ENCODE data around the gene RANBP10.

The RANBP10 gene

GRCh38 chr16:67774457-67774853 is 31.9 kb downstream of the RANBP10 start:
- Histone ChIP-seq H3K4me3 (ENCODE audit: low read depth, low read length) (no peak overlapping the region), H3K4me1 (ENCODE audit: control insufficient read depth, insufficient read depth, low read length) (0 out of 2 replicates have a peak, but pooled peaks cover 4% of the 10 kb centered on the region), H3K9ac (ENCODE audit: low read length) (no peak overlapping the region), H3K27me3 (ENCODE audit: control insufficient read depth, insufficient read depth, low read length) (no peaks in the 10 kb centered on the region), H3K27ac (ENCODE audit: low read depth, low read length) (no peak overlapping the region), H3K36me3 (ENCODE audit: control insufficient read depth, insufficient read depth, low read length) (peaks cover 4% of the 10 kb centered on the region; the same call in 1 of the 2 replicates), H3K9me3 (ENCODE audit: control insufficient read depth, insufficient read depth, low read depth, low read length) (no peaks in the 10 kb centered on the region)

GRCh38 chr16:67773569-67774456 is 32.5 kb downstream of the RANBP10 start:
- Histone ChIP-seq H3K9ac (ENCODE audit: low read length) (no peak overlapping the region), H3K4me3 (ENCODE audit: low read depth, low read length) (no peak overlapping the region), H3K27ac (ENCODE audit: low read depth, low read length) (no peak overlapping the region), H3K4me1 (ENCODE audit: control insufficient read depth, insufficient read depth, low read length) (0 out of 2 replicates have a peak, but pooled peaks cover 4% of the 10 kb centered on the region), H3K36me3 (ENCODE audit: control insufficient read depth, insufficient read depth, low read length) (peaks cover 4% of the 10 kb centered on the region; the same call in 1 of the 2 replicates), H3K9me3 (ENCODE audit: control insufficient read depth, insufficient read depth, low read depth, low read length) (no peaks in the 10 kb centered on the region), H3K27me3 (ENCODE audit: control insufficient read depth, insufficient read depth, low read length) (no peaks in the 10 kb centered on the region)

- no peak overlapping the region for H3K27ac ChIP-seq (ENCODE audit: low read depth, low read length)
- 0 out of 2 replicates have a peak, but pooled peaks cover 4% of the 10 kb centered on the region for H3K4me1 ChIP-seq (ENCODE audit: control insufficient read depth, insufficient read depth, low read length)
- H3K9me3 ChIP-seq (ENCODE audit: control insufficient read depth, insufficient read depth, low read depth, low read length) = no peaks in the 10 kb centered on the region
- H3K4me3 ChIP-seq (ENCODE audit: low read depth, low read length) = no peak overlapping the region
- peaks cover 4% of the 10 kb centered on the region; the same call in 1 of the 2 replicates for H3K36me3 ChIP-seq (ENCODE audit: control insufficient read depth, insufficient read depth, low read length)
- H3K27me3 ChIP-seq (ENCODE audit: control insufficient read depth, insufficient read depth, low read length) = no peaks in the 10 kb centered on the region
- H3K9ac ChIP-seq (ENCODE audit: low read length) = no peak overlapping the region
Observed at GRCh38 chr16:67773099-67773498, 33.3 kb downstream of the RANBP10 start.

- Histone ChIP-seq H3K9me3 (ENCODE audit: control insufficient read depth, insufficient read depth, low read depth, low read length) (no peaks in the 10 kb centered on the region), H3K27ac (ENCODE audit: low read depth, low read length) (no peak overlapping the region), H3K36me3 (ENCODE audit: control insufficient read depth, insufficient read depth, low read length) (peaks cover 9% of the 10 kb centered on the region)
Observed at GRCh38 chr16:67770346-67770991, 35.9 kb downstream of the RANBP10 start.

GRCh38 chr16:67767953-67768352 is 38.4 kb downstream of the RANBP10 start:
- peaks cover 9% of the 10 kb centered on the region for H3K36me3 ChIP-seq (ENCODE audit: control insufficient read depth, insufficient read depth, low read length)
- H3K9me3 ChIP-seq (ENCODE audit: control insufficient read depth, insufficient read depth, low read depth, low read length) = no peaks in the 10 kb centered on the region
- H3K4me1 ChIP-seq (ENCODE audit: control insufficient read depth, insufficient read depth, low read length) = no peaks in the 10 kb centered on the region
- H3K4me3 ChIP-seq (ENCODE audit: low read depth, low read length) = no peak overlapping the region
- no peak overlapping the region for H3K27ac ChIP-seq (ENCODE audit: low read depth, low read length)
- H3K9ac ChIP-seq (ENCODE audit: low read length) = no peak overlapping the region
- H3K27me3 ChIP-seq (ENCODE audit: control insufficient read depth, insufficient read depth, low read length) = no peaks in the 10 kb centered on the region

More at GRCh38 chr16:67770346-67770991, 35.9 kb downstream of the RANBP10 start:
- H3K4me1 ChIP-seq (ENCODE audit: control insufficient read depth, insufficient read depth, low read length) = 0 out of 2 replicates have a peak, but pooled peaks cover 4% of the 10 kb centered on the region
- no peak overlapping the region for H3K9ac ChIP-seq (ENCODE audit: low read length)
- no peaks in the 10 kb centered on the region for H3K27me3 ChIP-seq (ENCODE audit: control insufficient read depth, insufficient read depth, low read length)
- no peak overlapping the region for H3K4me3 ChIP-seq (ENCODE audit: low read depth, low read length)

GRCh38 chr16:67766291-67766690 is 40.1 kb downstream of the RANBP10 start:
- no peak overlapping the region for H3K4me3 ChIP-seq (ENCODE audit: low read depth, low read length)
- no peaks in the 10 kb centered on the region for H3K27me3 ChIP-seq (ENCODE audit: control insufficient read depth, insufficient read depth, low read length)
- peaks cover 13% of the 10 kb centered on the region for H3K36me3 ChIP-seq (ENCODE audit: control insufficient read depth, insufficient read depth, low read length)
- H3K4me1 ChIP-seq (ENCODE audit: control insufficient read depth, insufficient read depth, low read length) = no peaks in the 10 kb centered on the region
- no peaks in the 10 kb centered on the region for H3K9me3 ChIP-seq (ENCODE audit: control insufficient read depth, insufficient read depth, low read depth, low read length)
- H3K27ac ChIP-seq (ENCODE audit: low read depth, low read length) = no peak overlapping the region
- H3K9ac ChIP-seq (ENCODE audit: low read length) = no peak overlapping the region

- H3K4me3 ChIP-seq (ENCODE audit: low read depth, low read length) = no peak overlapping the region
- H3K36me3 ChIP-seq (ENCODE audit: control insufficient read depth, insufficient read depth, low read length) = peaks cover 16% of the 10 kb centered on the region
- no peaks in the 10 kb centered on the region for H3K27me3 ChIP-seq (ENCODE audit: control insufficient read depth, insufficient read depth, low read length)
- no peaks in the 10 kb centered on the region for H3K4me1 ChIP-seq (ENCODE audit: control insufficient read depth, insufficient read depth, low read length)
- H3K27ac ChIP-seq (ENCODE audit: low read depth, low read length) = no peak overlapping the region
- no peak overlapping the region for H3K9ac ChIP-seq (ENCODE audit: low read length)
- H3K9me3 ChIP-seq (ENCODE audit: control insufficient read depth, insufficient read depth, low read depth, low read length) = no peaks in the 10 kb centered on the region
Observed at GRCh38 chr16:67764158-67764667, 42.1 kb downstream of the RANBP10 start.

GRCh38 chr16:67763066-67763465 is 43.3 kb downstream of the RANBP10 start:
- Histone ChIP-seq H3K9me3 (ENCODE audit: control insufficient read depth, insufficient read depth, low read depth, low read length) (no peaks in the 10 kb centered on the region), H3K4me3 (ENCODE audit: low read depth, low read length) (no peak overlapping the region), H3K36me3 (ENCODE audit: control insufficient read depth, insufficient read depth, low read length) (peaks cover 18% of the 10 kb centered on the region), H3K27me3 (ENCODE audit: control insufficient read depth, insufficient read depth, low read length) (no peaks in the 10 kb centered on the region), H3K9ac (ENCODE audit: low read length) (no peak overlapping the region), H3K27ac (ENCODE audit: low read depth, low read length) (no peak overlapping the region), H3K4me1 (ENCODE audit: control insufficient read depth, insufficient read depth, low read length) (no peaks in the 10 kb centered on the region)

GRCh38 chr16:67762385-67762784 is 44.0 kb downstream of the RANBP10 start:
- peaks cover 18% of the 10 kb centered on the region for H3K36me3 ChIP-seq (ENCODE audit: control insufficient read depth, insufficient read depth, low read length)
- no peak overlapping the region for H3K9ac ChIP-seq (ENCODE audit: low read length)
- H3K27me3 ChIP-seq (ENCODE audit: control insufficient read depth, insufficient read depth, low read length) = no peaks in the 10 kb centered on the region

GRCh38 chr16:67761924-67762323 is 44.4 kb downstream of the RANBP10 start:
- Histone ChIP-seq H3K4me1 (ENCODE audit: control insufficient read depth, insufficient read depth, low read length) (no peaks in the 10 kb centered on the region), H3K27me3 (ENCODE audit: control insufficient read depth, insufficient read depth, low read length) (no peaks in the 10 kb centered on the region), H3K4me3 (ENCODE audit: low read depth, low read length) (no peak overlapping the region), H3K9me3 (ENCODE audit: control insufficient read depth, insufficient read depth, low read depth, low read length) (no peaks in the 10 kb centered on the region), H3K9ac (ENCODE audit: low read length) (no peak overlapping the region), H3K27ac (ENCODE audit: low read depth, low read length) (no peak overlapping the region), H3K36me3 (ENCODE audit: control insufficient read depth, insufficient read depth, low read length) (peaks cover 15% of the 10 kb centered on the region)

More at GRCh38 chr16:67762385-67762784, 44.0 kb downstream of the RANBP10 start:
- Histone ChIP-seq H3K27ac (ENCODE audit: low read depth, low read length) (no peak overlapping the region), H3K4me1 (ENCODE audit: control insufficient read depth, insufficient read depth, low read length) (no peaks in the 10 kb centered on the region), H3K9me3 (ENCODE audit: control insufficient read depth, insufficient read depth, low read depth, low read length) (no peaks in the 10 kb centered on the region), H3K4me3 (ENCODE audit: low read depth, low read length) (no peak overlapping the region)

GRCh38 chr16:67760956-67761230 is 45.5 kb downstream of the RANBP10 start:
- Histone ChIP-seq H3K9me3 (ENCODE audit: control insufficient read depth, insufficient read depth, low read depth, low read length) (no peaks in the 10 kb centered on the region), H3K27ac (ENCODE audit: low read depth, low read length) (no peak overlapping the region), H3K4me3 (ENCODE audit: low read depth, low read length) (no peak overlapping the region), H3K27me3 (ENCODE audit: control insufficient read depth, insufficient read depth, low read length) (no peaks in the 10 kb centered on the region), H3K36me3 (ENCODE audit: control insufficient read depth, insufficient read depth, low read length) (0 out of 2 replicates have a peak, but pooled peaks cover 15% of the 10 kb centered on the region), H3K9ac (ENCODE audit: low read length) (no peak overlapping the region), H3K4me1 (ENCODE audit: control insufficient read depth, insufficient read depth, low read length) (no peaks in the 10 kb centered on the region)
